ENCODE measurements around the gene INSYN2B.

The INSYN2B gene

GRCh38 chr5:169980418-169981053 lies at the start of gene INSYN2B:
INSYN2B (minus strand) TSS chr5:169980495; CDS start chr5:169883898, 96,597 bp downstream.
- DNase-seq (ENCODE audit: low read depth) = no peak

GRCh38 chr5:170028124-170028523 lies 47.8 kb upstream of the INSYN2B start:
- DNase-seq (ENCODE audit: low read depth) = no peak

- no peak for DNase-seq (ENCODE audit: low read depth)
These were observed 45.6 kb upstream of the INSYN2B start for GRCh38 chr5:170025853-170026252.

GRCh38 chr5:170021506-170021905 lies 41.2 kb upstream of the INSYN2B start:
- no peak for DNase-seq (ENCODE audit: low read depth)

GRCh38 chr5:170020423-170020822 lies 40.1 kb upstream of the INSYN2B start:
- DNase-seq (ENCODE audit: low read depth) = no peak

GRCh38 chr5:170012622-170013021 lies 32.3 kb upstream of the INSYN2B start:
- DNase-seq (ENCODE audit: low read depth) = no peak

- no peak for DNase-seq (ENCODE audit: low read depth)
These were observed 31.5 kb upstream of the INSYN2B start for GRCh38 chr5:170011751-170012150.

- DNase-seq (ENCODE audit: low read depth) = no peak
These were observed 30.3 kb upstream of the INSYN2B start for GRCh38 chr5:170010595-170010994.

GRCh38 chr5:170008376-170008775 lies 28.1 kb upstream of the INSYN2B start:
- DNase-seq (ENCODE audit: low read depth) = no peak

GRCh38 chr5:170006021-170006420 lies 25.7 kb upstream of the INSYN2B start:
- DNase-seq (ENCODE audit: low read depth) = no peak

- DNase-seq (ENCODE audit: low read depth) = no peak
These were observed 19.9 kb upstream of the INSYN2B start for GRCh38 chr5:170000155-170000554.

- DNase-seq (ENCODE audit: low read depth) = no peak
These were observed 19.3 kb upstream of the INSYN2B start for GRCh38 chr5:169999621-170000020.

GRCh38 chr5:169997798-169998197 lies 17.5 kb upstream of the INSYN2B start:
- DNase-seq (ENCODE audit: low read depth) = no peak

- DNase-seq (ENCODE audit: low read depth) = no peak
These were observed 13.1 kb upstream of the INSYN2B start for GRCh38 chr5:169993485-169993790.

GRCh38 chr5:169992789-169993484 lies 12.6 kb upstream of the INSYN2B start:
- no peak for DNase-seq (ENCODE audit: low read depth)

- no peak for DNase-seq (ENCODE audit: low read depth)
These were observed 11.0 kb upstream of the INSYN2B start for GRCh38 chr5:169991115-169991869.

- no peak for DNase-seq (ENCODE audit: low read depth)
These were observed 9.1 kb upstream of the INSYN2B start for GRCh38 chr5:169989365-169989764.

GRCh38 chr5:169988947-169989346 lies 8.7 kb upstream of the INSYN2B start:
- no peak for DNase-seq (ENCODE audit: low read depth)

- DNase-seq (ENCODE audit: low read depth) = no peak
These were observed 7.9 kb upstream of the INSYN2B start for GRCh38 chr5:169988206-169988605.

GRCh38 chr5:169979871-169980270 lies 424 bp downstream of the INSYN2B start:
- DNase-seq (ENCODE audit: low read depth) = no peak

GRCh38 chr5:169978714-169979113 lies 1.6 kb downstream of the INSYN2B start:
- DNase-seq (ENCODE audit: low read depth) = no peak

- DNase-seq (ENCODE audit: low read depth) = no peak
These were observed 6.0 kb downstream of the INSYN2B start for GRCh38 chr5:169974121-169974770.

GRCh38 chr5:169973056-169973455 lies 7.2 kb downstream of the INSYN2B start:
- DNase-seq (ENCODE audit: low read depth) = no peak
